ENCODE data around the gene GIPC3.

- TF ChIP-seq CTCF (IDR thresholded peaks at IDR 0.05) = no peak
- no peak for TF ChIP-seq POLR2A (IDR thresholded peaks at IDR 0.05)
Observed at GRCh38 chr19:3611841-3612240, 26.6 kb downstream of the GIPC3 start.
